T47D (cell line): Measurements from ENCODE around the gene PLXNA3.

ENCODE experiments used
- DNase-seq, 2 experiments: peaks; one replicate each; pipeline versions ENCODE4 v3.0.0 to v3.0.0-alpha.2; 2011 to 2012; ENCODE audit warnings: low read depth in 1 of 2, low spot score in 1 of 2
- JUND ChIP-seq: IDR thresholded peaks from 2 replicates; pipeline ENCODE4 v1.6.1; 2012; ENCODE audit warnings: low read depth
- in situ Hi-C: cut with HindIII; loops from 2 replicates; pipeline ENCODE4 v1.10.0; 2016; ENCODE audit warnings: low sequenced_read_pairs, low pct_unique_long_range_greater_than_20kb

Gene PLXNA3

DNA sequence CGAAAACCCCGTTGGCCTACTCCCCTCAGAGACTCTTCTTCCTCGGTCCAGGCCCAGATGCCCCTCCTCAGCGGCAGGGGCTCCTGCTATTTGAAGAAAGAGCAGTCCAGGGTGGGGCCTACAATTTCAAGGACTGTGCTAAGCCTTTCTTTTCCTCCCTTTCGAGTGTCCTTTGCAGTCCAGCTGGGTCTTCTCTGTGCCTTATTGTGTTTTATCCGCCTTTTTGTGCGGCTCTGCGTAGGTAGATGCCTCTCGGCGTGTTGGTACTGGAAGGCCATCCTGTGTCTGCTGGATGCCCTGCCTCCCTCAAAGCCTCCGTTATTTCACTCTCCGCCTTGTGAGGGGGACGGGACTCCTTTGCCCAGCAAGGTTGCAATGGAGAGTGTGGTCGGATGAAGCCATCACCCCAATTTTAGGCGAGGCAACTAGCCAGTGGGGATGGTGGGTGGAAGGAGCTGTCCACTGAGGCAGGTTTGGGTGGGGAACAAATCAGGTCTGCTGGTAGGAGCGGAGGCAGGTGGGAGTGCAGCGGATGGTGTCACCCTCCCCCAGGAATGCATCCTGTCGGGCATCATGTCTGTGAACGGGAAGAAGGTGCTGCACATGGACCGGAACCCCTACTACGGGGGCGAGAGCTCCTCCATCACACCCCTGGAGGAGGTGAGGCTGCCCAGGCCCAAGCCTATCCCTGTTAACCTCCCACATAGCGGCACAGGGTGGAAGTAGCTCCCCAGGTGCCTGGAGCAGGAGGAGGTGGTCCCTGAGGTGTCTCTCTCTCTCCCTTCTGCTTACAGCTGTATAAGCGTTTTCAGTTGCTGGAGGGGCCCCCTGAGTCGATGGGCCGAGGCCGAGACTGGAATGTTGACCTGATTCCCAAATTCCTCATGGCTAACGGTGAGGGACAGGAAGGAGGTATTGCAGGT lies 19.8 kb upstream of the PLXNA3 start:
- in situ Hi-C loops = no loop called here
- DNase-seq = no peak
- TF ChIP-seq JUND = no peak

DNA sequence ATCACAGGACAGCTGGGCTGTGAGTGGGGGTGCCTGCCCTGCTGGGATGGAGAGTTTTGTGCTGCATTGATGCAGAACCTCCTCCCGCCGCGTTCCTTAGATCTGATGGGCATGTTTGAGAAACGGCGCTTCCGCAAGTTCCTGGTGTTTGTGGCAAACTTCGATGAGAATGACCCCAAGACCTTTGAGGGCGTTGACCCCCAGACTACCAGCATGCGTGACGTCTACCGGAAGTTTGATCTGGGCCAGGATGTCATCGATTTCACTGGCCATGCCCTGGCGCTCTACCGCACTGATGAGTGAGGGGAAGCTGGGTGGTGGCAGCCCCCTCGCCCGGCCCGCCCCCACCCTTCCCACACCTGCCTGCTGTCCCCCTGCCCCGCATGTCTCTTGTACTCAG lies 18.2 kb upstream of the PLXNA3 start:
- DNase-seq = no peak
- no peak for TF ChIP-seq JUND
- in situ Hi-C loops = no loop called here

DNA sequence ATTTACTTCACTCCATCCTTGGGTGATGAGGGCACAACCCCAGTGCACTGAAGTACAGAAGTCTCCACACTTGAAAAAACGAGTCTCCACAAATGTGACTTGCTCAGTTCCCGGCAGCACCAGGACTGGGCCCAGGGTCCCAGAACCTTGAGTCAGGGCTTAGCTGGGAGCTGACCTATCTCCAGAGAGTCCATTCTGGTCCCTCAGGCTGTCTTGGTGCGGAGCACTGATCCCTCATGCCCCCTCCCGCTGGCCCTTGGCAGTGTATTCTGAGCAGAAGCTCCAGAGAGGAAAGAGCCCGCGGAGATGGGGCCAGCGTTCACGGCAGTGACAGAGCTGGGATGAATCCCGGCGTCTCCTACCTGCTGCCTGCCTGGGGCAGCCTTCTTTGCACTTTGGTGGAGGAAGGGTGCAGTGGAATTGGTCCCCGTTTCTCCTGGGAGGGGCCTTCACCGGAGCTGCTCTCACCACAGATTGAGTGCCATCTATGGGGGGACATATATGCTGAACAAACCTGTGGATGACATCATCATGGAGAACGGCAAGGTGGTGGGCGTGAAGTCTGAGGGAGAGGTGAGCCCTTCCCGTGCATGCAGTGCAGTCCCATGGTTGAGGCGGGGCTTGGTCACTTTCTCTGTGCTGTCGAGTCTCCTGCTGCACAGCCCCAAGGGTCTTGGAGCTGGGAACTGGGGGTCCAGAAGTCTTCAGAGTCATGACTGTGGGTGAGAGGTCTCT lies 17.3 kb upstream of the PLXNA3 start:
- no peak for DNase-seq
- TF ChIP-seq JUND = no peak
- in situ Hi-C loops = no loop called here

DNA sequence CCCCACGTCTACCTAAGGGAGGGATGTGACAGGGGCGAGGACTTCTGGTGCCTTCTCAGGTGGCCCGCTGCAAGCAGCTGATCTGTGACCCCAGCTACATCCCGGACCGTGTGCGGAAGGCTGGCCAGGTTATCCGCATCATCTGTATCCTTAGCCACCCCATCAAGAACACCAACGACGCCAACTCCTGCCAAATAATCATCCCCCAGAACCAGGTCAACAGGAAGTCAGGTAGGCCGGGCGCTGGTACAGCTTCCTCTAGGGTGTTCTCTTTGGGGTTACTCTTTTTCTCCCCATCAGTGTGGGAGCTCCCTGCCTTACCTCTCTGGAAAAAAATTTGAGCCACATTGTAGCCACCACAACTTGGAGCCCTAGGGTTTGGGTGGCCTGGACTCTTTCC lies 16.5 kb upstream of the PLXNA3 start:
- DNase-seq = no peak
- no peak for TF ChIP-seq JUND
- in situ Hi-C loops = no loop called here

DNA sequence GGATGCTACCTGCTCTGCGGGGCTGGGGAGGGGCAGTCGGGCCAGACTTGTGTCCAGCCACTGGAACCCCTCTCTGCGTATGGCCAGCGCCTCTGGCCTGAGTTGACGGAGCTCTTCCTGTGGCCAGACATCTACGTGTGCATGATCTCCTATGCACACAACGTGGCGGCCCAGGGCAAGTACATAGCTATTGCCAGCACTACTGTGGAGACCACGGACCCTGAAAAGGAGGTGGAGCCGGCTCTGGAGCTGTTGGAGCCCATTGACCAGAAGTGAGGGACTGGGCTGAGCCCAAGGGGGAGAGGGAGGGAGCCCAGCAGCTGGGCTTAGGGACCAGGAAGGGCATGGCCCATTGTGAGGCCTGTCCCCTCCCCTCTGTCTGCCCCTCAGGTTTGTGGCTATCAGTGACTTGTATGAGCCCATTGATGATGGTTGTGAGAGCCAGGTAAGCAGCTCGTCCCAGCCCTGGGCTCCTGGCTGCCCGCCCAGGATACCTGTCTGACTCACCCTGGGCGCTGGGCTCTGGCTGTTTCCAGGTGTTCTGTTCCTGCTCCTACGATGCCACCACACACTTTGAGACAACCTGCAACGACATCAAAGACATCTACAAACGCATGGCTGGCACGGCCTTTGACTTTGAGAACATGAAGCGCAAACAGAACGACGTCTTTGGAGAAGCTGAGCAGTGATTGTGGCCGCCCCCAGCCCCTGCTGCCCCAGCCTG lies 15.9 kb upstream of the PLXNA3 start:
- in situ Hi-C loops = no loop called here
- TF ChIP-seq JUND = no peak
- no peak for DNase-seq

DNA sequence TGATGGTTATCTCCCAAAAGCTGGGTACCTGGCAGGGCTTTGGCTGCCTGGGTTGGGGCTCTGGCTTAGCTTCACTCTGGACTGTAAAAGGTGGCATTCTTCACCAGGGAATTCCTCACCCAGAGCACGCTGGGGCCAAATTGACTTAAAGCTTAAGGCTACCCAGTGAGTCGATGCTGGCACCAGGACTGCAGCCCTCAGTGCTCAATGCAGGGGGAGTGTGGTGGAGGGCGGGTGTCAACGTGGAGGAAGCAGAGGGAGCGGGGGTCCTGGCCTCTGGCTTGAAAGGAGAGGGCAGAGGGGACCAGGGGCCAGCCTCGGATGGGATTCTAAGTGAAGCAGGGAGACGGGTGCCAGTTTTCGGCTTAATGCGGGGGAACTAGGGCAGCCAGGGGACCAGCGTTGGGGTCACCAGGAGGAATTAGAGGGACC lies 14.6 kb upstream of the PLXNA3 start:
- TF ChIP-seq JUND = no peak
- in situ Hi-C loops = no loop called here
- peak in 1 of 2 experiments; percentile 31 for DNase-seq

DNA sequence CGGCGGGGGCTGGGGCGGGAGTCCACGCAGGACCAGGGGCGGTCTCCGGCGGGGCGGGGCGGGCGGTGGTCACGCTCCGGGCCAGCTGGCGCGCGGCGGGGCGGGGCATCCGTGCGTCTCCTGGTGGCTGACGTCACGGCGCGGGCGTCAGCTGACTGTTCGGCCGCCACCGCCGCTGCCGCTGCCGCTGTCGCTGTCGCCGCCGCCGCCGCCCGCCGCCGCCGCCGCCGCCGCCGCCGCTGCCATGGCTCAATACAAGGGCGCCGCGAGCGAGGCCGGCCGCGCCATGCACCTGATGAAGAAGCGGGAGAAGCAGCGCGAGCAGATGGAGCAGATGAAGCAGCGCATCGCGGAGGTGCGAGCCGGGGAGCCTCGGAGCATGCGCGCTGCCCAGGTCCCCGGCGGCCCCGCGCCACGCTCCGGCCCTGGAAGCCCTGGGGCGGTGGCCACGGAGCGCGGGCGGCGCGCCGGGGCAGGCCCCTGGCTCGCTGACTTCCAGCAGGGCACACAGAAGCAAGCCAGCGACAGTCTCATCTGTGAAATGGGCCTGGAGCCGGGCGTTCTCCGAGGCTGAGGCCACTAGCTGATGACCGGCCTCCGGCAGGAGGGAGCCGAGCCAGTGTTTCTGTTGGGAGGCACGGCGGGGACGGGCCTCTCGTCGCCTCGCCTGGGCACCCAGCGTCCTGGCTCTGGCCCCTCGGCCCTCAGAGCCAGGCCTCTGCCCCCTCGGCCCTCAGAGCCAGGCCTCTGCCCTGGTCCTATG lies 13.9 kb upstream of the PLXNA3 start, which contains the start of gene FAM50A:
FAM50A (plus strand) TSS at position 150 of the 763 bp plus-strand sequence; CDS start at position 245, 95 bp downstream.
- in situ Hi-C loops = no loop called here
- DNase-seq = peak; percentile 63 to 66
- no peak for TF ChIP-seq JUND

DNA sequence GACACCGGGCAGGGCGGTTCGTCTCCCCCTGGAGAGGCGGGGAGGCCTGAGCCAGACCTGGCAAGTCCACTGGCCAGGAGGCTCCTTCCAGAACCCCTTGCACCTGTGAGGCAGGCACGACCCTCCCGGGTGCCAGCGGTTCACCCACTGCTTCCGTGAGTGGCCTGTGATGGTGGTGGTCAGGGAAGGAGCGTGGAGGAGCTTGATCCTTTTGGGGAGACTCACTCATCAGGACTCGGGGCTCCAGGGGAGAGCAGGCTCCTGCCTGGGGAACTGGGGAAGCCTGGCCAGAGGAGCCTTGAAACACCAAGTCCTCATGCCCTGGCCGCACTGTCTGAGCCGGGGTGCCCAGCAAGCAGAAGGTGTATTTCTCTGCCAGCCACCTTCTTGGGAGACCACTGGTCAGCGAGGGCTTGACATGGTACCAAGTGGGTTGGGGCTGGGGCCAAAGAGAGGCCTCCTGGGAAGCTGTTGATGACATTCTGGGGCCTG lies 13.3 kb upstream of the PLXNA3 start:
- TF ChIP-seq JUND = no peak
- in situ Hi-C loops = no loop called here

DNA sequence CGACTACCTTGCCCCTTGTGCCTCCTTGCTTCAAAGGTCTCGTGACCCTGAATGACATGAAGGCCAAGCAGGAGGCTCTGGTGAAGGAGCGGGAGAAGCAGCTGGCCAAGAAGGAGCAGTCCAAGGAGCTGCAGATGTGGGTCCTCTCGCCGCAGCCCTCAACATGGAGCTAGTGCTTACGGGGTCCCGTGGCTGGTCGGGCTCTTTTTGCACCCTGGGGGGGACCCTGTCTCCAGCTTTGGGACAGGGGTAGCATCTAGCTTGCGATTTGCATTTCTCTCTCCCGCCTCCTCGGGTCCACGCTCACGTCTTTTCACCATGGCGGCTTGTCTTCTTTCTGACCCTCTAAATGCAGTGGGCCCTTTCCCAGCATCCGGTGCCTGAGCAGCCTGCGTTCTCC lies 12.3 kb upstream of the PLXNA3 start:
- in situ Hi-C loops = no loop called here
- no peak for TF ChIP-seq JUND
- no peak for DNase-seq

More for the DNA sequence above, 13.3 kb upstream of the PLXNA3 start:
- DNase-seq = no peak

DNA sequence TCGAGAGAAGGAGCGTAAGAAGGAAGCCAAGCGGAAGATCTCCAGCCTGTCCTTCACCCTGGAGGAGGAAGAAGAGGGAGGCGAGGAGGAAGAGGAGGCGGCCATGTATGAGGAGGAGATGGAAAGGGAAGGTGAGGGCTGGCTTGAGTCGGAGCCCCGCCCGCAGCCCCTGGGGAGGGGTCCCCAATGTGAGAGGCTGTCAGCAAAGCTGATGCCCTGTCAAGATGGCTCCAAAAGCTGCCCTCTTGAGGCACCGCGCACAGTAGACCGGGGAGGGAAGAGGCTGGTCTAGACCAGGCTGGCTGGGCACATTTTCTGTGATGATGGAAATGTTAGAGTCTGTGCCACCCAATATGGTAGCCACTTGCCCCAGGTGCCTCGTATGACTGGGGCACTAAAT lies 11.7 kb upstream of the PLXNA3 start:
- in situ Hi-C loops = no loop called here
- no peak for TF ChIP-seq JUND
- DNase-seq = no peak

DNA sequence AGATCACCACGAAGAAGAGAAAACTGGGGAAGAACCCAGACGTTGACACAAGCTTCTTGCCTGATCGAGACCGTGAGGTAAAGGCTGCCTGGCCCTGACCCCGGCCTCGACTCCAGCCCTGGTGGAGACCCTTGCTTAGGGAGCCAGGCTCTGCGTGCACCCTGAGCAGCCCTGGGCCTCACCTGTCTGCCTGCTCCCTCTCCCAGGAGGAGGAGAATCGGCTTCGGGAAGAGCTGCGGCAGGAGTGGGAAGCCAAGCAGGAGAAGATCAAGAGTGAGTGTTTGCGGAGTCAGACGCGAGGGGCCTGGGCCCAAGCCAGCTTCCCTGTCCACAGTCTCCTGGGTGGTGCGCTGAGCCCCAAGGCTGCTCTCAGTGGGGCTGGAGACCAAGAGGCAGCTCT lies 9.6 kb upstream of the PLXNA3 start:
- in situ Hi-C loops = no loop called here
- DNase-seq = no peak
- no peak for TF ChIP-seq JUND

DNA sequence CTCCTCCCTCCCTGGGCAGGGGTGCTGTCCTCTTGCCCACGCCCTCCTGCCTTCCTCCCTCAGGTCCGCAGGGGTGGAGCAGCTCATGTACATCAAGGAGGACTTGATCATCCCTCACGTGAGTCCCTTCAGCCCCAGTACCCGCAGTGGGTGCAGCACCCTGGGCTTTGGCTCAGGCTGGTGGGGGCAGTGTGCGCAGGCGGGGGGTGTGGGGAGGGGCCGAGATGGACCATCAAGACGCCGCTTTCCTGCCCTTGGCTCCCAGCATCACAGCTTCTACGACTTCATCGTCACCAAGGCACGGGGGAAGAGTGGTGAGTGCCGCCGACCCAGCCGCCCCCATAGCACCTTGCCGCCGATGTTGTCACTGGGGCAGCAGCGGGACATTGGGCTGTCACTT lies 8.5 kb upstream of the PLXNA3 start:
- in situ Hi-C loops = no loop called here
- no peak for TF ChIP-seq JUND
- no peak for DNase-seq
